Tibial nerve (tissue), 4 donors: ENCODE results near the gene HOXA2. TPM values are rescaled to one million over a fixed set of nuclear protein-coding genes. Genes with fewer than 3 reads are reported as not detected.

Experiments
- DNase-seq, 2 donors: peaks; one replicate each; pipeline ENCODE4 v3.0.0-alpha.2; 2019; ENCODE audit warnings: low spot score in 2 of 2
- H3K27ac ChIP-seq, 4 donors: fragments of 200-600 bp; sonication (generic) in 3 of 4; one replicate each; pipeline ENCODE4 v1.5.1; 2017 to 2019; ENCODE audit warnings: mild to moderate bottlenecking in 1 of 4
- H3K27me3 ChIP-seq, 2 donors: fragments of 200-600 bp; sonication (generic) in 1 of 2; one replicate each; pipeline versions ENCODE4 v1.5.1 to v1.6.0; 2017 to 2019
- H3K36me3 ChIP-seq, 3 donors: fragments of 200-600 bp; sonication (generic); one replicate each; pipeline ENCODE4 v1.5.1; 2018 to 2019
- H3K4me1 ChIP-seq, 4 donors: fragments of 200-600 bp; sonication (generic) in 3 of 4; one replicate each; pipeline ENCODE4 v1.5.1; 2017 to 2019
- H3K4me3 ChIP-seq, 4 donors: fragments of 200-600 bp; sonication (generic) in 3 of 4; one replicate each; pipeline ENCODE4 v1.5.1; 2017 to 2019; ENCODE audit warnings: mild to moderate bottlenecking in 1 of 4, moderate library complexity in 1 of 4
- H3K9me3 ChIP-seq, 4 donors: fragments of 200-600 bp; sonication (generic) in 3 of 4; one replicate each; pipeline ENCODE4 v1.5.1; 2017 to 2019
- CTCF ChIP-seq, 5 experiments: fragments of 200-600 bp in 3 of 5; fragments of 450-650 bp in 2 of 5; sonication (generic) in 3 of 5; IDR thresholded peaks; one replicate each; pipeline ENCODE4 v1.5.1; 2016 to 2019; ENCODE audit warnings: antibody characterized with exemption in 5 of 5, mild to moderate bottlenecking in 3 of 5, moderate library complexity in 2 of 5
- EP300 ChIP-seq, 2 donors: sonication (generic); formaldehyde crosslinking; IDR thresholded peaks; one replicate each; pipeline ENCODE4 v1.6.1; 2017; ENCODE audit warnings: antibody characterized with exemption in 2 of 2, mild to moderate bottlenecking in 1 of 2
- POLR2A ChIP-seq, 2 donors: fragments of 450-650 bp; IDR thresholded peaks; one replicate each; pipeline ENCODE4 v1.6.1; 2017; ENCODE audit warnings: antibody characterized with exemption in 2 of 2, mild to moderate bottlenecking in 2 of 2, moderate library complexity in 2 of 2
- WGBS, 2 donors: methylation state at CpG; one replicate each; pipeline ENCODE4 v1.1.5; 2018; 5-methylcytosine and 5-hydroxymethylcytosine counted together
- total RNA-seq, 4 donors: library from RNA; depleted of rRNA; stranded (reverse); fragments of >200 nt; gene quantifications; one replicate each; pipeline ENCODE4 v1.1.0, GENCODE V29; 2016

Gene HOXA2
- total RNA-seq, 4 donors from 2014 or later: 2.5 to 5.9 (median 5.2) TPM

GRCh38 chr7:27137640-27138315 is 35.3 kb upstream of the HOXA2 start:
- TF ChIP-seq POLR2A (IDR thresholded peaks at IDR 0.05): no peak
- TF ChIP-seq EP300 (IDR thresholded peaks at IDR 0.05): no peak
- TF ChIP-seq CTCF (IDR thresholded peaks at IDR 0.05): no peak
- Histone ChIP-seq H3K9me3 (no peaks in the 10 kb centered on the region), H3K4me1 (peaks cover 0 to 70% (median 22%) of the 10 kb centered on the region in 4 donors), H3K27me3 (peaks cover 0 to 70% of the 10 kb centered on the region in 2 donors), H3K4me3 (no peak overlapping the region), H3K36me3 (peaks cover 0 to 13% (median 0%) of the 10 kb centered on the region in 3 donors), H3K27ac (peak overlapping the region in 3 of 4 donors; percentile 74 to 77 (median 76))
- 65 to 83% methylated on average over 2 of the region's 2 CpGs for WGBS, 2 donors
- no peak for DNase-seq

GRCh38 chr7:27134392-27134791 is 31.9 kb upstream of the HOXA2 start:
- peak overlapping the region in 3 of 4 donors; percentile 6 to 57 (median 34) for H3K27ac ChIP-seq
- H3K4me1 ChIP-seq: peaks cover 0 to 82% (median 22%) of the 10 kb centered on the region in 4 donors
- WGBS, 2 donors: 34 to 40% methylated on average over 2 of the region's 2 CpGs

GRCh38 chr7:27133409-27134231 is 31.1 kb upstream of the HOXA2 start:
- no peaks in the 10 kb centered on the region for H3K36me3 ChIP-seq
- H3K27me3 ChIP-seq: peaks cover 0 to 61% of the 10 kb centered on the region in 2 donors
- H3K4me1 ChIP-seq: peaks cover 0 to 83% (median 22%) of the 10 kb centered on the region in 4 donors
- H3K4me3 ChIP-seq: no peak overlapping the region
- peak overlapping the region in 3 of 4 donors; percentile 6 to 57 (median 34) for H3K27ac ChIP-seq
- no peaks in the 10 kb centered on the region for H3K9me3 ChIP-seq
- WGBS, 2 donors: 47 to 53% methylated on average over 18 of the region's 18 CpGs
- no peak for DNase-seq
- TF ChIP-seq EP300 (IDR thresholded peaks at IDR 0.05) (no peak), POLR2A (IDR thresholded peaks at IDR 0.05) (no peak), CTCF (IDR thresholded peaks at IDR 0.05) (no peak)

More at GRCh38 chr7:27134392-27134791, 31.9 kb upstream of the HOXA2 start:
- Histone ChIP-seq H3K9me3 (no peaks in the 10 kb centered on the region), H3K4me3 (no peak overlapping the region), H3K36me3 (peaks cover 0 to 2% (median 0%) of the 10 kb centered on the region in 3 donors), H3K27me3 (peaks cover 0 to 60% of the 10 kb centered on the region in 2 donors)
- DNase-seq: peak in 1 of 2 donors; percentile 78
- TF ChIP-seq CTCF (IDR thresholded peaks at IDR 0.05): no peak
- TF ChIP-seq POLR2A (IDR thresholded peaks at IDR 0.05): no peak
- peak in 1 of 2 donors; percentile 67 for TF ChIP-seq EP300 (IDR thresholded peaks at IDR 0.05)

GRCh38 chr7:27132978-27133377 is 30.5 kb upstream of the HOXA2 start:
- H3K36me3 ChIP-seq: no peaks in the 10 kb centered on the region
- H3K27me3 ChIP-seq: peaks cover 0 to 61% of the 10 kb centered on the region in 2 donors
- H3K9me3 ChIP-seq: no peaks in the 10 kb centered on the region
- no peak overlapping the region for H3K27ac ChIP-seq
- TF ChIP-seq CTCF (IDR thresholded peaks at IDR 0.05) (no peak), EP300 (IDR thresholded peaks at IDR 0.05) (no peak), POLR2A (IDR thresholded peaks at IDR 0.05) (no peak)
- H3K4me3 ChIP-seq: no peak overlapping the region
- DNase-seq: no peak
- 59 to 60% methylated on average over 6 of the region's 6 CpGs for WGBS, 2 donors
- peaks cover 0 to 83% (median 22%) of the 10 kb centered on the region in 4 donors for H3K4me1 ChIP-seq
